SU-DHL-6 (cell line): ENCODE data around the gene ITGA1.
"Not testable (repeated sequence)": the region's sequence is repeated elsewhere in the genome, so short reads cannot be mapped to it uniquely, and the experiment has no call there.

Experiments
- H2AFZ ChIP-seq: fragments of 200-600 bp; sonication (generic); 2 replicates; pipeline ENCODE4 v1.6.1; 2014; ENCODE audit warnings: low read depth, mild to moderate bottlenecking, moderate library complexity, mixed read lengths, antibody characterized with exemption, low read length; ENCODE audit not compliant: severe bottlenecking
- H3F3A ChIP-seq: fragments of 200-600 bp; shearing (Covaris generic); 2 replicates; pipeline ENCODE4 v1.6.0; 2016; ENCODE audit warnings: antibody characterized with exemption, mild to moderate bottlenecking; ENCODE audit not compliant: insufficient read depth
- H3K27ac ChIP-seq: fragments of 200-600 bp; sonication (generic); 2 replicates; pipeline ENCODE4 v1.5.1; 2016; ENCODE audit warnings: low read depth, mild to moderate bottlenecking, low read length, moderate library complexity, mixed read lengths
- H3K27me3 ChIP-seq: fragments of 200-600 bp; sonication (generic), shearing (Covaris generic); 2 replicates; pipeline ENCODE4 v1.6.0; 2014; ENCODE audit warnings: mild to moderate bottlenecking, low read length
- H3K36me3 ChIP-seq: fragments of 200-600 bp; sonication (generic); 2 replicates; pipeline ENCODE4 v1.6.1; 2014; ENCODE audit warnings: mild to moderate bottlenecking, low read length, mixed read lengths
- H3K4me2 ChIP-seq: fragments of 300-600, 200-600 bp; shearing (Covaris generic), sonication (generic); 2 replicates; pipeline ENCODE4 v1.6.0; 2014; ENCODE audit warnings: low read length, low read depth, mild to moderate bottlenecking; ENCODE audit not compliant: poor library complexity, severe bottlenecking
- H3K4me3 ChIP-seq: fragments of 200-600 bp; sonication (generic); 2 replicates; pipeline ENCODE4 v1.5.1; 2014; ENCODE audit warnings: antibody characterized with exemption, low read length, mild to moderate bottlenecking, mixed read lengths; ENCODE audit not compliant: insufficient read depth, poor library complexity, severe bottlenecking
- H3K79me2 ChIP-seq: fragments of 200-600 bp; sonication (generic); 2 replicates; pipeline ENCODE4 v1.6.1; 2014; ENCODE audit warnings: mild to moderate bottlenecking, low read length, moderate library complexity; ENCODE audit not compliant: insufficient read depth
- H3K9ac ChIP-seq: fragments of 200-600 bp; sonication (generic); 2 replicates; pipeline ENCODE4 v1.7.0; 2014; ENCODE audit warnings: mild to moderate bottlenecking, low read length
- H3K9me2 ChIP-seq: fragments of 200-600 bp; sonication (generic); replicated peaks from 2 replicates; pipeline ENCODE4 v1.6.1; 2014; ENCODE audit warnings: low read length; ENCODE audit not compliant: insufficient read depth
- H3K9me3 ChIP-seq: fragments of 200-600 bp; sonication (generic); 2 replicates; pipeline ENCODE4 v1.6.1; 2014; ENCODE audit warnings: low read length, mixed read lengths; ENCODE audit not compliant: insufficient read depth
- H4K20me1 ChIP-seq: fragments of 200-600 bp; sonication (generic); 2 replicates; pipeline ENCODE4 v1.6.1; 2014; ENCODE audit warnings: low read depth, mild to moderate bottlenecking, antibody characterized with exemption, low read length, moderate library complexity, mixed read lengths
- EZH2phosphoT487 ChIP-seq: fragments of 200-600 bp; sonication (generic), shearing (Covaris generic); conservative IDR thresholded peaks from 2 replicates; pipeline ENCODE4 v1.6.1; 2018; ENCODE audit warnings: mild to moderate bottlenecking, antibody characterized with exemption, low read length, moderate library complexity, mixed read lengths
- TF ChIP-seq, protein P1 (sequence below): fragments of 200-600 bp; sonication (generic); IDR thresholded peaks from one replicate; pipeline ENCODE4 v1.5.1; 2017; ENCODE audit warnings: antibody characterized with exemption, mild to moderate bottlenecking, low read length, moderate library complexity; ENCODE audit not compliant: insufficient read depth, poor library complexity, severe bottlenecking

The ITGA1 gene

DNA sequence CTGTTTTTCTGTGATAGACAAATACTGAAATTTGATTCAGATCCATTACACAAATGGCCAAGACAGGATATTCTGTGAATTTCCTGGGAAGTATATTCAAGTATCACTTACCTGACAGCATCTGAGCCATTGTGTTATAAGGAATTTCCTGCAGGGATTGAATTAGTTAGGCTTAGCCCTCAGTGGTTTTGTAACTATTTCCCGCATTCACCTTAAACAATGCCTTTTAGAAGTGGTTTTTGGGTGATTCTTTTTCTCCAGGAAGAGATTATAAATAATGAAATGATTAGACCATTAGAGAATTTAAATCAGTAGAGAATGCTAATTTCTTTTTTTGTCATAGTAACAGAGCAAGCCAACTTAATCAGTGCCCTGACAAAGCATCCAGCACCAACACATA, 30.6 kb downstream of the ITGA1 start:
- H3K9me2 ChIP-seq: no peaks in the 10 kb centered on the region
- TF ChIP-seq, protein P1, sequence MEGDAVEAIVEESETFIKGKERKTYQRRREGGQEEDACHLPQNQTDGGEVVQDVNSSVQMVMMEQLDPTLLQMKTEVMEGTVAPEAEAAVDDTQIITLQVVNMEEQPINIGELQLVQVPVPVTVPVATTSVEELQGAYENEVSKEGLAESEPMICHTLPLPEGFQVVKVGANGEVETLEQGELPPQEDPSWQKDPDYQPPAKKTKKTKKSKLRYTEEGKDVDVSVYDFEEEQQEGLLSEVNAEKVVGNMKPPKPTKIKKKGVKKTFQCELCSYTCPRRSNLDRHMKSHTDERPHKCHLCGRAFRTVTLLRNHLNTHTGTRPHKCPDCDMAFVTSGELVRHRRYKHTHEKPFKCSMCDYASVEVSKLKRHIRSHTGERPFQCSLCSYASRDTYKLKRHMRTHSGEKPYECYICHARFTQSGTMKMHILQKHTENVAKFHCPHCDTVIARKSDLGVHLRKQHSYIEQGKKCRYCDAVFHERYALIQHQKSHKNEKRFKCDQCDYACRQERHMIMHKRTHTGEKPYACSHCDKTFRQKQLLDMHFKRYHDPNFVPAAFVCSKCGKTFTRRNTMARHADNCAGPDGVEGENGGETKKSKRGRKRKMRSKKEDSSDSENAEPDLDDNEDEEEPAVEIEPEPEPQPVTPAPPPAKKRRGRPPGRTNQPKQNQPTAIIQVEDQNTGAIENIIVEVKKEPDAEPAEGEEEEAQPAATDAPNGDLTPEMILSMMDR: no peak
- no peak for TF ChIP-seq EZH2phosphoT487
- no peaks in the 10 kb centered on the region for H3K36me3 ChIP-seq
- no peaks in the 10 kb centered on the region for H3F3A ChIP-seq
- H2AFZ ChIP-seq: no peak overlapping the region
- no peak overlapping the region for H3K4me2 ChIP-seq
- H3K27ac ChIP-seq: no peak overlapping the region
- H3K27me3 ChIP-seq: no peaks in the 10 kb centered on the region
- no peak overlapping the region for H3K4me3 ChIP-seq
- H3K9me3 ChIP-seq: no peaks in the 10 kb centered on the region
- H3K79me2 ChIP-seq: no peaks in the 10 kb centered on the region
- no peaks in the 10 kb centered on the region for H4K20me1 ChIP-seq
- H3K9ac ChIP-seq: no peak overlapping the region

DNA sequence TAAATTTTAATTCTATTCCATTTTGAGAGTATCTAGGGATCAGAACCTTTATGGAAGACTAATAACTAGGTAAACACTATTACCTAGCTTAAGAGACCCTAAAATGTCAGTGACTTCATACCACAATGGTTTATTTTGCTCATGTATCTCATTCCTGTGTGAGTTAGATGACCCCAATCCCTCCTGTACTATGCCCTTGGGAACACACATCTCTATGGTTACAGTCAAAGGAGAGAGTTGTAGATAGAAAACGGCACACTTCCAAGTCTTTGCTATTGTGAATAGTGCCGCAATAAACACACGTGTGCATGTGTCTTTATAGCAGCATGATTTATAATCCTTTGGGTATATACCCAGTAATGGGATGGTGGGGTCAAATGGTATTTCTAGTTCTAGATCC, 31.1 kb downstream of the ITGA1 start:
- H3K9me3 ChIP-seq, H3K9me2 ChIP-seq, H3K27ac ChIP-seq, H3K27me3 ChIP-seq, H4K20me1 ChIP-seq, H2AFZ ChIP-seq, H3K4me2 ChIP-seq, H3F3A ChIP-seq, H3K36me3 ChIP-seq, H3K9ac ChIP-seq, H3K4me3 ChIP-seq, H3K79me2 ChIP-seq: not testable (repeated sequence)

DNA sequence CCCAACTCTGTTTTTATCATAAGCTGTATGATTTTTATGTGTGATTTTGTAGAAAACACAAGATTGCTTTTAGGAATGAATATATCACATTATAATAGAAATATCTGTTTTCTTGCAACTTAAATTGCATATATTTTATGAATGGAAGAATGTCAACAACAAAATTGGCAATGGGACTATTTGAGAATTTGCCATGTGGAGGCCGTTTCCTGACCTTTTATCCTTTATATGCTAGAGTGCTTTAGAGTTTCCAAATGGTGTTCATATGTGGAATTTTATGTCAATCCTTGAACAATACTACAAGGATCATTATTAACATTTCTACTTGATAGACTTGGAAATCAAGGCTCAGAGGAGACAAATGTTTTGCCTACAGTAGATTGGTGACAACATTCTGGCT, 34.2 kb downstream of the ITGA1 start:
- H3F3A ChIP-seq: no peaks in the 10 kb centered on the region
- H4K20me1 ChIP-seq: no peaks in the 10 kb centered on the region
- TF ChIP-seq, protein P1: no peak
- no peak for TF ChIP-seq EZH2phosphoT487
- H3K27ac ChIP-seq: no peak overlapping the region
- H3K4me3 ChIP-seq: no peak overlapping the region
- H3K27me3 ChIP-seq: no peaks in the 10 kb centered on the region
- no peak overlapping the region for H2AFZ ChIP-seq
- no peaks in the 10 kb centered on the region for H3K36me3 ChIP-seq
- no peaks in the 10 kb centered on the region for H3K79me2 ChIP-seq
- H3K4me2 ChIP-seq: no peak overlapping the region
- H3K9me2 ChIP-seq: no peaks in the 10 kb centered on the region
- no peaks in the 10 kb centered on the region for H3K9me3 ChIP-seq
- H3K9ac ChIP-seq: no peak overlapping the region

DNA sequence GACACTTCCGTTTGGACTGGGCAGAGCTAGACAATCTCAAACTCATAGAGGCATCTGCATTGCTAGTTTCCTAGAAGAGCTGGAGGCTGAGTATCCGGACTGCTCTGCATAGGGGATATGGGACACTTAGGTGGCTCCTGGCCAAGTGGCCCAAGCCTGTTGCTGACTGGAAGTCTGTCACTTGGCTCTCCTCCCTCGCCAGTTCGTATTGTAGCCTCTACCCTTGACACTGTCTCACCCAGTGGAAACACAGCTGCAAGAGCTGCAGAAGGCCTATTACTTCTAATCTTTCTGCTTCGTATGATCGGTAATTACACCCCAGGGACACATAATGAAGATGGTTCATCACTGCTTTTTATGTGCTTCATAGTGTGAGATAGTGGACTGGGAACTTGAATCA, 34.7 kb downstream of the ITGA1 start:
- no peaks in the 10 kb centered on the region for H3K36me3 ChIP-seq
- no peak overlapping the region for H3K4me2 ChIP-seq
- H3K4me3 ChIP-seq: no peak overlapping the region

More for the DNA sequence above, 34.7 kb downstream of the ITGA1 start:
- no peaks in the 10 kb centered on the region for H3F3A ChIP-seq
- no peaks in the 10 kb centered on the region for H3K79me2 ChIP-seq
- H3K27me3 ChIP-seq: no peaks in the 10 kb centered on the region
- no peaks in the 10 kb centered on the region for H3K9me2 ChIP-seq
- TF ChIP-seq EZH2phosphoT487: no peak
- TF ChIP-seq, protein P1: no peak
- no peak overlapping the region for H2AFZ ChIP-seq
- no peak overlapping the region for H3K9ac ChIP-seq
- H3K27ac ChIP-seq: no peak overlapping the region
- H4K20me1 ChIP-seq: no peaks in the 10 kb centered on the region
- no peaks in the 10 kb centered on the region for H3K9me3 ChIP-seq
